NCI-H187 treated with DMSO at 0.1 percent for 48 hours (cell line): ENCODE measurements around the gene PIGL.

Source experiments
- DNase-seq: peaks from one replicate; lab custom pipeline; 2025; lab: John Stamatoyannopoulos, UW

Gene PIGL

DNA sequence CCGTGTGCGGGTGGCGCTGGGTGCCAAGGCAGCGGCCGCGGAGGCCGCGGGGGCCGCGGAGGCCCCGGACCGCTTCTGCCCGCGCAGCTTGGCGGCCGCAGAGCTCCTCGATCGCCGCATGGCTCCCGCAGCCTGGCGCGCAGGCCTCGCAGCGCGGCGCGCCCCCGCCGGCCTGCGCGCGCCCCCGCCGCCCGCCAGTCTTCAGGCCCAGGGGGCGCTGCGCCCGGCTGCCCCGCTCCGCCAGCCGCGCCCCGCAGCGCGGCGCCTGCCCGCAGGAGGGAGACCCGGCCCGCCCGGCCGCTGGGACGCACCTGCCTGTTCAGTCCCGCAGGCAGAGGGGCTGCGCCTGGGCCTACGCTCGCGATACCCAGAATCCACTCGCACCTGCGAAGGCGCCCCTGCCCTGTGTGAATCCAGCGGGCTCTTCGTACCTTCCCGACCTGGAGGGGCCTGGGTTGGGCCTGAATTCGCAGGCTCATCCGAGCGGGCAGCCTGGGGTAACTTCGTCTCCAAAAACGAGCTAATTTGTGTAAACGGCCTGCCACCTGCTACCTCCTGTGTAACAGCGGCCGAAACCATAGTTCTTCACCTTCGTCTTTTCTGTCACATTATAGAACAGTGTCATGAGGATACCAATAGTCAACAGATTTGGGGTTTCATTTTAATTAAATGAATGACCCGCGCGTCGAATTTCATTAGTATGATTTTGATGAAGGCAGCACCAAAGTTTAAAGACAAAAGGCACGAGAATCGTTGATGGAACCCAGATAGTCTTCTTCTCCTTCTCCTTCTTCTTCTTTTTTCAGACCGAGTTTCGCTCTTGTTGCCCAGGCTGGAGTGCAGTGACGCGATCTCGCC is 136.5 kb downstream of the PIGL start, which contains the start of gene CENPV:
TSS of gene CENPV (minus strand) at position 153 of the 858 bp plus-strand sequence. CDS start at position 120, 33 bp downstream.
- no peak for DNase-seq

DNA sequence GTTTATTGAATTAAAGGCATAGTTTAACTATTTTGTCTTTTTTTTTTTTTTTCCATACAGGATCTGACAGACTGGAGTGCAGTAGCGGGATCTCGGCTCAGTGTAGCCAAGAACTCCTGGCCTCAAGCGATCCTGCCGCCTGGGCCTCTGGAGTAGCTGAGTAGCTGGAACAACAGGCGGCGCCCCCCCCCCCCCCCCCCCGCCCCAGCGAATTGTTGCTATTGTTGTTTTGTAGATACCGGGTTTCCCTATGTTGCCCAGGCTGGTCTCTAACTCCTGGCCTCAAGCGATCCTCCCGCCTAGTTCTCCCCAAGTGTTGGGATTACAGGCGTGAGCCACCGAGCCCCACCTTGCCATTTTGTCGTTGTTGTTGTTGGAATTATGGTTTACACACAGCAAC is 137.6 kb downstream of the PIGL start:
- DNase-seq: no peak

DNA sequence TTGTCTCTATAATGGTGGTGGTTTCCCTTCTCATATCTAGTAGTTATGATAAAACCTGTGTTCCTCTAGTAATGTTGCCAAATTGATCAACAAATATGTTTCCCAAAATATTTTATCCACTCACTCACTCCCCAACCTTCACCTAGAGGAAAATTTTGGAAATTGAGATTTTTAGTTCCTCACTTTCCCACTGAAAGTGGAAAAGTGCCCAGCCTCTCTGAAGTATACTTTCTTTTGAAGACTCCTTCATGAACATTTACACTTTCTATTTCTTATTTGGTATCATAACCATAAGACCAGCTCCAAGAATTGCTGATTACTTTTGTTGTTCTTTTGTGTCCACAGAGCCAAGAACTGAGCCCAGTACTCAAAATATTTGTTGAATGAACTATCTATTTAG is 141.4 kb downstream of the PIGL start:
- no peak for DNase-seq

DNA sequence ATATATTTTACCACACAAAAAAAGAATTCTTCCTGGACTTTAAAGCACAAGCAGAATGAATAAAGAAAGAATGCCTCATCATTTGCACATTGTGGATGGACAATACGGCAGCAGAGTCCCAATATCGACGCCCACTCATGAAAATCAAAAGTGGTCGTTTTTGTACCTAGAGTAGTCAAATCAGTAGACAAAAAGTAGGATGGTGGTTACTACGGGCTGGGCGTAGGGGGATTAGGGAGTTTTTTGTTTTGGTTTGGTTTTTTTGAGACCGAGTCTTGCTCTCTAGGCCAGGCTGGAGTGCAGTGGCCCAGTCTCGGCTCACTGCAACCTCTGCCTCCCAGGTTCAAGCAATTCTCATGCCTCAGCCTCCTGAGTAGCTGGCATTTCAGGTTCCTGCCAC is 144.9 kb downstream of the PIGL start:
- no peak for DNase-seq

DNA sequence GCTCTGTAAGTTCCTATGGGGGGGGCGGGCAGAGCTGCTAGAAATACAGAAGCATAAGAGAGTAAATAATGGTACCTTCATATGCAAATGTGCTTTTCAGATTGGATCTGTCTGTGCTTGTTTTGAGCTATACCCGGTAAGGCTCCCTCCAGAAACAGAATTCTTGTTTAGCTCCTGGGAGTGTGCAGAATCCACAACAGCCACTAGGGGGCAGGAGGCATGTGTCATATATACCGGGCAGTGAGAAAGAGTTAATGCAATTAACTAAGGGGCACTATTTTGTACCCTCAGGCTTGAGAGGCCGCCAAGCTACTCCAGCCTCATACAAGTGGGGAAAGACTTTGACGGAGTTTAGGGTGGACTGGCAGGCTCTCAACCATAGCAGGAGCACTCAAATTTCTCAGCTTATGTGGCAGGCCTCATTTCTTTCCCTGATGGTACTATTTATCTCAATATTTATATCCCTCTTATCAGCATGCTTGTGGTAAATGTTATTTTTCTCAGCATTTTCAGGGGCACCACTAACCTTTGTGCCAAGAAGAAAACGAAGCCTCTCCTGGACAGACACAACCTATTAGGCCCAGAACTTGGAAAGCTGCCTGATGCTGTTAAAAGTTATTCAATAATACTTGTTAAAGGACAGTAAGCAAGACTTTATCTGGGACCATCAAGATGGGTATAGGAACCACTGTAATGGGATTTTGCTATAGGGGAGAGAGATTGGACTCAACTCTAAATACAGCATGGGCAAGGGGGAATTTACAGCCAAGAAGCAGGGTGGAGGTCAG is 146.9 kb downstream of the PIGL start:
- no peak for DNase-seq

DNA sequence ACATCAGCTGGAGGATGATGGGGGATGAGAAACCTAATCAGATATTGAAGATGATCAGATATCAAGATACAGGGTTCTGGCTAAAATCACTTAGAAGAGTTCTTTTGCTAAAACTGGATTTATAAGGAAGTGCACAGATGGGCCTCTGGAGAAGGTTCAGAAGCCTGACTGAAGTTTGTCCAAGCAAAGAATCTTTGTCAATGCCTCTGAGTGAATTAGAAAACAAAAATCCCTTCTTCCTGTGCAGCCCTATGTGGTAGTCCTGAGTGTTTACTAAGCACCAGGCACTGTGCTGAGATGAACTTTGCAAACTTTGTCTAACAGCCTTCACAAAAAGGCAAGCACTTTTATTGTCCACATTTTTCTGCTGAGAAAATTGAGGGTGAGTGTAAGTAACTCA is 147.6 kb downstream of the PIGL start:
- no peak for DNase-seq

DNA sequence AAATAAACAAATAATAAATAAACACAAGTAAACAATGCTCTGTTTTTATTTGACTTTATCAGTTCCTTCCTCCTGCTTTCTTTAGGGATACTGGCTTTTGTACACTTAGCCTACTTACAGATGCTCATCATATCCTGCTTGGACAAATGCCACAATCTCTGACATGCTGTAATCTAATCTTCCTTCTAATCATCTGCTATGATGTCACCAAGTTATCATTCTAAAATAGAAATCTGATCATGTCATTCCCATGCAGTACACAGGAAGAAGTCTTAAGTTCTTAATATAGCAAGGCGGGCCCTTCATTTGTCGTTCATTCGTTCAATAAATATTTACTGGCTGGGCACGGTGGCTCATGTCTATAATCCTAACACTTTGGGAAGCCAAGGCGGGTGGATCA is 154.7 kb downstream of the PIGL start:
- DNase-seq: no peak

DNA sequence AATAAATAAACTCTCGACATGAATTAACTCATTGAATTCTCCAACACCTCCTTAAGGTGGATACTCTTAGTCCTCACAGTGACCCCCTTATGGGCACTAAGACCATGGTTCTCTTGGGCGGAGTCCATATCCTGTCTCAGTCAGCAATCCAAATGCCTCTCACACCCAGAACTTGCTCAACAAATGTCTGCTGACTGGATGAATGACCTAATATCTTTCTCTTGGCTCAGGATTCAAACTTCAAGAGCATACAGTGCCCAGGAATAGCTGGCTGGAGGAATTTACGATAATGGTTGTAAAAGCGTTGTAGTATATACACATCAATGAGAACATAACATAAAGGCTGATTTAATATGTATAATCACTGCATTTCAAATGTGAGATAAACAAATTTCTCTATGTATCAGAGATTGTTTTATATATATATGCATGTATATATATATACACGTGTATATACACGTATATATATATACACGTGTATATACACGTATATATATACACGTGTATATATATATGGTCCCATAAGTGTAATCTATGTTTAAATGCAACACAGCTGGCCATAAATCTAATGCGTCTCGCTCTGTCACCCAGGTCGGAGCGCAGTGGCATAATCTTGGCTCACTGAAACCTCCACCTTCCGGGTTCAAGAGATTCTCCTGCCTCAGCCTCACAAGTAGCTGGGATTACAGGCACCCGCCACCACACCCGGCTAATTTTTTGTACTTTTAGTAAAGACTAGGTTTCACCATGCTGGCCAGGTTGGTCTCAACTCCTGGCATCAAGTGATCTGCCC is 157.3 kb downstream of the PIGL start:
- DNase-seq: no peak
